ENCODE results near the gene TRIO.
"Not testable (repeated sequence)": the region's sequence is repeated elsewhere in the genome, so short reads cannot be mapped to it uniquely, and the experiment has no call there.

Gene TRIO

DNA sequence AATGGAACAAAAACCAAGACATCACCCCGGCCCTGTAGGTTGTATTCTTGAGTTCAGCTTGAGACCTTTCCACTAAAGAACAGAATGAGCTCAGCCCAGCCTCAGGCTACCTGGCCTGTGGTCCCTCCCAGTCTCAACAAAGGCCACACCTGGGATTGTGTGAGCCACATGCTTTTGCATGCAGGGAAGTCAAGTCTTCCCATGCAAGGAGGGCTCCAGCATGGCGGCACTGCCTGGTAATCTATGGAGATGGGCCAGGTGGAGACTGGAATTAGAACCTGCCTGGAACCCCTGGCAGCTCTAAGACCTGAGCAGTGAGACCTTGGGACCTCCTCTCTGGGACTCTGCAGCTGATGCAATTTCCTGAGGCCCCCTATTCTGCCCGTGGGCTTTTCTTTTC is 389.0 kb downstream of the TRIO start:
- H3K4me3 ChIP-seq (replicated peaks in 1 of 2; ENCODE audit: low read depth in 2 of 2, low read length in 2 of 2), result no peak overlapping the region
- TF ChIP-seq, protein P1, sequence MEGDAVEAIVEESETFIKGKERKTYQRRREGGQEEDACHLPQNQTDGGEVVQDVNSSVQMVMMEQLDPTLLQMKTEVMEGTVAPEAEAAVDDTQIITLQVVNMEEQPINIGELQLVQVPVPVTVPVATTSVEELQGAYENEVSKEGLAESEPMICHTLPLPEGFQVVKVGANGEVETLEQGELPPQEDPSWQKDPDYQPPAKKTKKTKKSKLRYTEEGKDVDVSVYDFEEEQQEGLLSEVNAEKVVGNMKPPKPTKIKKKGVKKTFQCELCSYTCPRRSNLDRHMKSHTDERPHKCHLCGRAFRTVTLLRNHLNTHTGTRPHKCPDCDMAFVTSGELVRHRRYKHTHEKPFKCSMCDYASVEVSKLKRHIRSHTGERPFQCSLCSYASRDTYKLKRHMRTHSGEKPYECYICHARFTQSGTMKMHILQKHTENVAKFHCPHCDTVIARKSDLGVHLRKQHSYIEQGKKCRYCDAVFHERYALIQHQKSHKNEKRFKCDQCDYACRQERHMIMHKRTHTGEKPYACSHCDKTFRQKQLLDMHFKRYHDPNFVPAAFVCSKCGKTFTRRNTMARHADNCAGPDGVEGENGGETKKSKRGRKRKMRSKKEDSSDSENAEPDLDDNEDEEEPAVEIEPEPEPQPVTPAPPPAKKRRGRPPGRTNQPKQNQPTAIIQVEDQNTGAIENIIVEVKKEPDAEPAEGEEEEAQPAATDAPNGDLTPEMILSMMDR (IDR thresholded peaks at IDR 0.05; ENCODE audit: low read depth, low read length), result no peak
- no peak for DNase-seq (ENCODE audit: low read depth in 2 of 2)

GRCh38 chr5:14534773-14535172 is 391.6 kb downstream of the TRIO start:
- TF ChIP-seq, protein P1 (IDR thresholded peaks at IDR 0.05; ENCODE audit: low read depth, low read length), result no peak
- peak in 1 of 2 donors; percentile 3 for DNase-seq (ENCODE audit: low read depth in 2 of 2)
- no peak overlapping the region for H3K4me3 ChIP-seq (replicated peaks in 1 of 2; ENCODE audit: low read depth in 2 of 2, low read length in 2 of 2)

DNA sequence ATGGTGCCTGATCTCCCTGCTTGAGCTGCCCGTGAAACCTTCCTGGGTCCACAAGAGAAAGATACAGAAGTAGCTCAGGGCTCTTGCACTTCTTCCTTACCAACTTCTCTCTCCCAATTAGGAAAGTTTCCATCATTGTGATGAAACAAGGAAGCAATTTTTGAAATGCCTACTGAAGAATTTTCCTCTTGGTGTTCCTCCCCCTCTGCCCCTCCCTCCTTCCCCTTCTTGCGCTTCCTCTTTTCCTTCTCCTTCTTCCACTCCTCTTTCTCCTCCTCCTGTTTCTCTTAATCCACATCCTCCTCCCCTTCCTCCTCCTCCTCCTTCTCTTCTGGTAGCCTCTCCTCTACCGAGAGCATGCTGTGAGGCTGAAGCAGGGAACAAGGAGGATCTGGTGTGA is 402.2 kb downstream of the TRIO start:
- no peak for DNase-seq (ENCODE audit: low read depth in 2 of 2)
- TF ChIP-seq, protein P1 (IDR thresholded peaks at IDR 0.05; ENCODE audit: low read depth, low read length), result no peak

DNA sequence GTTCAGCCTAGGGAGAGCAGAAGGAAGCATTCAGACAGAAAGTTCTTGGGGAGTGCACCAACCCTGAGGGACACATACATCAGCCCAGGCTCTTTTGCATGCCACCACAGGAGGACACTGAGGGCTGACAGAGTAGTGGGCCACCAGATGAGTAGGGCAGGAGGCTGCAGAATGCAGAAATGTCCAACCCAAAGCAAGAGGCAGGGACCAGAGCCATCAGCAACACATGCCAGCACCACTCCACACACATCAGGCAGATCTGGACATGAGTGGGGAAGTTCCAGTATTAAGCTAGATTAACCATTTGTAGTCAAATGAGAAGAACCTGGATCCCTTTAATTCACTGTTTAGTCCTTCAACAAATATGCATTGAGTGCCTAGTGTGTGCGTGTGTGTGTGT is 402.7 kb downstream of the TRIO start:
- TF ChIP-seq, protein P1 (IDR thresholded peaks at IDR 0.05; ENCODE audit: low read depth, low read length), result no peak
- H3K4me3 ChIP-seq (replicated peaks in 1 of 2; ENCODE audit: low read depth in 2 of 2, low read length in 2 of 2), result no peak overlapping the region
- DNase-seq (ENCODE audit: low read depth in 2 of 2), result no peak

More for the DNA sequence above, 402.2 kb downstream of the TRIO start:
- no peak overlapping the region for H3K4me3 ChIP-seq (replicated peaks in 1 of 2; ENCODE audit: low read depth in 2 of 2, low read length in 2 of 2)

DNA sequence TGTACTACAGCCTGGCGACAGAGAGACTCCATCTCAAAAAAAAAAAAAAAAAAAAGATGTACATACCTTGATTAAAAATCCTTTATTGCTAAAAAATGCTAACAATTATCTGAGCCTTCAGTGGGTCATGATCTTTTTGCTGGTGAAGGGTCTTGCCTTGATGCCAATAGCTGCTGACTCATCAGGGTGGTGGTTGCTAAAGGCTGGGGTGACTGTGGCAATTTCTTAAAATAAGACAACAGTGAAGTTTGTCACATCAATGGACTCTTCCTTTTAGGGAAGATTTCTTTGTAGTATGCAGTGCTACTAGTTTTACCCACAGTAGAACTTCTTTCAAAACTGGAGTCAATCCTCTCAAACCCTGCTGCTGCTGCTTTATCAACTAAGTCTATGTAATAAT is 404.5 kb downstream of the TRIO start:
- no peak for DNase-seq (ENCODE audit: low read depth in 2 of 2)
- TF ChIP-seq, protein P1 (IDR thresholded peaks at IDR 0.05; ENCODE audit: low read depth, low read length), result no peak
- no peak overlapping the region for H3K4me3 ChIP-seq (replicated peaks in 1 of 2; ENCODE audit: low read depth in 2 of 2, low read length in 2 of 2)

DNA sequence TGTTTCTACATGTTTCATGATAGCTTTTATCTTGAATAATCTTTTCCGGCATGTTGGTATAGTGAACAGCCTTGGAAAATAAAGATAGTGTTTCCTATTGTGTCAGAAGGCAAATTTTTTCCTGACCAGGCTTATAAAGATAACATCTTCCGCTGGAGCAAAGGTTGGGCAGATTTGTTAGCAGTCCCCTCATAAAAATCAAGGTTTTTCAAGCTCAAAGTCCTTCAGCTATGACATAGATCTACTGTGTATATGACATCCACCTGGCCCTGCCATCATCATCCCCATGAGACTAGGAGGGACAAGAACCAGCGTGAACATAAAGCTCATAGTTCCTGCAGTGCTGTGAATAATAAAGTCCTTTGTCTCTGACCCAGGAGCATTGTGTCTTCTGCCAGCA is 408.1 kb downstream of the TRIO start:
- TF ChIP-seq, protein P1 (IDR thresholded peaks at IDR 0.05; ENCODE audit: low read depth, low read length), result no peak
- DNase-seq (ENCODE audit: low read depth in 2 of 2), result no peak
- no peak overlapping the region for H3K4me3 ChIP-seq (replicated peaks in 1 of 2; ENCODE audit: low read depth in 2 of 2, low read length in 2 of 2)

DNA sequence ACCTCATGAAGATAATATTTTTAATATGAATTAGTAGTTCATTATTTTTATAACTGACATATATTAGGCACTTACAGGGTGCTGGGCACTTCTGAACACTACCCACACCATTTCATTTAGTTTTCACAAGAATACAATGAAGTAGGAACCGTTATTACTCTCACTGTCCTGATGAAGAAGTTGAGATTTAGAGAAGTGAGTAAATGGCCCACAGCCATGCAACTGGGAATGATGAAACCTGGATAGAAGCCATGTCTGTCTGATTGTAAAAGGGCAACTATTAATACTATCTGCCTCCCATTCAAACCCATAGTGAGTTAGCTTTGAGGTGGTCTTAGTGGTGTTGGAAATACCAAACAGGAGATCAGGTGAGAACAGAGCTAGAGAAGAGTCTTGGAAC is 408.9 kb downstream of the TRIO start:
- TF ChIP-seq, protein P1 (IDR thresholded peaks at IDR 0.05; ENCODE audit: low read depth, low read length), result no peak
- DNase-seq (ENCODE audit: low read depth in 2 of 2), result peak in 1 of 2 donors; percentile 5
- H3K4me3 ChIP-seq (replicated peaks in 1 of 2; ENCODE audit: low read depth in 2 of 2, low read length in 2 of 2), result no peak overlapping the region

- DNase-seq (ENCODE audit: low read depth in 2 of 2); H3K4me3 ChIP-seq (replicated peaks in 1 of 2; ENCODE audit: low read depth in 2 of 2, low read length in 2 of 2): not testable (repeated sequence)
These were observed 411.1 kb downstream of the TRIO start for GRCh38 chr5:14554288-14554687.

Measured in cardiac fibroblast (primary cell).